ENCODE results near the gene ARHGAP26. TPM values are rescaled to one million over a fixed set of nuclear protein-coding genes. Genes with fewer than 3 reads are reported as not detected.
A peak's percentile ranks its signal among the peaks of the same experiment; 100 is the strongest.

The ARHGAP26 gene
- total RNA-seq, 1 donor from 2014 or later: 25.2 TPM

GRCh38 chr5:143234162-143234842, 464.1 kb downstream of the ARHGAP26 start:
- no peak for DNase-seq (ENCODE audit: low read depth in 2 of 2)

- no peak for DNase-seq (ENCODE audit: low read depth in 2 of 2)
These were observed 465.2 kb downstream of the ARHGAP26 start for GRCh38 chr5:143235423-143235822.

- no peak for DNase-seq (ENCODE audit: low read depth in 2 of 2)
These were observed 466.5 kb downstream of the ARHGAP26 start for GRCh38 chr5:143236682-143237081.

DNA sequence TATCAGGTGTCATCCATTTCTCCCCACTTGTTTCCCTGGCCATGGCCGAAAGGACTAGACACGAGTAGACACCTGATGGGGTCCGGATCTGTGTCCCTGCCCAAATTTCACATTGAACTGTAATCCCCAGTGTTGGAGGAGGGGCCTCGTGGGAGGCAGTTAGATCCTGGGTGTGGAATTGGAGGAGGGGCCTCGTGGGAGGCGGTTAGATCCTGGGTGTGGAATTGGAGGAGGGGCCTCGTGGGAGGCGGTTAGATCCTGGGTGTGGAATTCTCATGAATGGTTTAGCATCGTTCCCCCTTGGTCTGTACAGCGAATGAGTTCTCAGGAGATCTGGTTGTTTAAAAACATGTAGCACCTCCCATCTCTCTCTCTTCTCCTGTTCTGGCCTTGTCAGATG, 467.5 kb downstream of the ARHGAP26 start:
- DNase-seq (ENCODE audit: low read depth in 2 of 2): no peak

GRCh38 chr5:143238620-143239019, 468.4 kb downstream of the ARHGAP26 start:
- DNase-seq (ENCODE audit: low read depth in 2 of 2): no peak

DNA sequence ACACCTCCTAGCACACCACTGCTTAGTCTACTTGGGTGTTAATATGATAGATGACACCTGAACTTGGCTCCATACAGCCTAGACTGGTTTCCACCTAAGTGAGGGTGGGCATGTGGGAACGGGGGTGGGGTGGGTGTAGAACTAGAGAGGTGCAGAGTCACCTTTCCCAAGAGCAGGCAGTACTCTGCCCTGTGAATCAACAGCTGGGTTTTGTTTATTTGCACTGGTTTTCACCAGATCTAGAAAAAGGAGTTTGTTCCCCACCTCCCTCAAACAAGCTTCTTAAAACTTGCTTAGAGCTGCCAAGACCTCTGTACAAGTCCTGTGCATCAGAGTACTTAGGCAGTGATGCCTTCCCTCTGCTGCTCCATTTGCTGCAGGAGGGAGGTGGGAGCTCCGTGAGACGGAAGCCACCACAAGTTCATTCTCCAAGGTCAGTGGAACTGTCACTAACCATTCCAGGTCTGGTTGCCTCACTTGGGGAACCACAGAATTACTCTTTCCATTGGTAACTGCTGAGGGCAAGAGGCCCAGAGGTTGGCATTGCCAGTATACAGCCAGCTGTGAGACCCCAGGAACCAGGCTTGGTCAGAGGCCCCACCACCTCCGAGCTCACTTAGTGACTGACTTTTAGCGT, 469.8 kb downstream of the ARHGAP26 start:
- DNase-seq (ENCODE audit: low read depth in 2 of 2): no peak

- DNase-seq (ENCODE audit: low read depth in 2 of 2): peak in 1 of 2 donors; percentile 23
These were observed 471.7 kb downstream of the ARHGAP26 start for GRCh38 chr5:143241892-143242291.

GRCh38 chr5:143243103-143243502, 472.9 kb downstream of the ARHGAP26 start:
- no peak for DNase-seq (ENCODE audit: low read depth in 2 of 2)

GRCh38 chr5:143244000-143244736, 474.0 kb downstream of the ARHGAP26 start:
- peak in 1 of 2 donors; percentile 64 for DNase-seq (ENCODE audit: low read depth in 2 of 2)

- DNase-seq (ENCODE audit: low read depth in 2 of 2): no peak
These were observed 474.8 kb downstream of the ARHGAP26 start for GRCh38 chr5:143244990-143245389.

DNA sequence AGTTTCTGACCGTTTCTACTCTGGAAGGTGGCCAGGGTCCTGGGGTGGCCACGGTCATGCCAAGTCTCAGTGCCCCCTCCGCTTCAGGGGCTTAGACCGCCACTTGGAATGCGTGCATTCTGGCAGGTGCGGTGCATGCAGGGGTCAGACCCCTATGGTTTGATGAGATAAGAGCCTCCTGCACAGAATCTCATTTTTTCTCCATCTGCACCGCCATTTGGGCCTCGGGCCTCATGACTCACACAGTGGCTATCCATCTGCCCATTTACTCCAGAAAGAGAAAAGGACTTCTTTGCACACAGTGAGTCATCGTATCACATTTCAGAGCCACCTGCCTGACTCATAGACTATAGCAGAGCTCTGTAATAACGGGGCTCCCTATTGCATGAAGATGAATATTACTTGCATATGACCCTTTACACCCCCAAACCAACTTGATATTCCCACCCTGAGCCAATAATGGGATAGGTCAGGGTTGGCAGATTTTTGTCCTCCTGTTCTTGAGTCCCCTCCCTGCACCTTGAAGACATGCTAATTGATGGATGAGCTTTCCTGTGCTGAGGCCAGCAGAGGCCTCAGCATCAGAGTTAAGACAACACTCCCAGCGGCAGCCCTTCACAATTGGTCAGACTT, 475.9 kb downstream of the ARHGAP26 start:
- DNase-seq (ENCODE audit: low read depth in 2 of 2): peak in 1 of 2 donors; percentile 80

- DNase-seq (ENCODE audit: low read depth in 2 of 2): no peak
These were observed 477.1 kb downstream of the ARHGAP26 start for GRCh38 chr5:143247134-143247815.

- no peak for DNase-seq (ENCODE audit: low read depth in 2 of 2)
These were observed 478.2 kb downstream of the ARHGAP26 start for GRCh38 chr5:143248391-143248790.

- DNase-seq (ENCODE audit: low read depth in 2 of 2): peak in 1 of 2 donors; percentile 24
These were observed 478.8 kb downstream of the ARHGAP26 start for GRCh38 chr5:143248822-143249579.

DNA sequence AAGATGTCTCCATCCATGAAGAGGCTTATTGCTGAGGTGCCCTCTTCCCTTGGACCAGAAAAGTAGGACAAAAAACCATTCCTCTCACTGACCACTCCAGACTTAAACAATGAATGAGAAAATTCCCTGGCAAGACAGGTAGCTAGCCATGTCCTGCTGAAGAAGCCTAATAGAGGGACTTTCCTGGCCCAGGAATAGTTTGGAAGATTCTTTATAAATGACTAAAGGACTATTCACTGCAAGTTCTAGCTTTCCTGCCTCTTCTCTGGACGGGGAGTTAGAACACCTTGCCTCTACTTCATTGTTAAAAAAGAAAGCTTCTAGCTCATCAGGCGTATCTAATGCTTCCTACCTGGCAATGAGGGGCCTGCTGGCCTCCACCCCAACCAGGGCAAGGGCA, 479.7 kb downstream of the ARHGAP26 start:
- DNase-seq (ENCODE audit: low read depth in 2 of 2): no peak

GRCh38 chr5:143251190-143251589, 481.0 kb downstream of the ARHGAP26 start:
- no peak for DNase-seq (ENCODE audit: low read depth in 2 of 2)

GRCh38 chr5:143251946-143252345, 481.8 kb downstream of the ARHGAP26 start:
- DNase-seq (ENCODE audit: low read depth in 2 of 2): no peak

GRCh38 chr5:143254819-143255218, 484.6 kb downstream of the ARHGAP26 start:
- DNase-seq (ENCODE audit: low read depth in 2 of 2): no peak

GRCh38 chr5:143258559-143259253, 488.5 kb downstream of the ARHGAP26 start:
- no peak for DNase-seq (ENCODE audit: low read depth in 2 of 2)

DNA sequence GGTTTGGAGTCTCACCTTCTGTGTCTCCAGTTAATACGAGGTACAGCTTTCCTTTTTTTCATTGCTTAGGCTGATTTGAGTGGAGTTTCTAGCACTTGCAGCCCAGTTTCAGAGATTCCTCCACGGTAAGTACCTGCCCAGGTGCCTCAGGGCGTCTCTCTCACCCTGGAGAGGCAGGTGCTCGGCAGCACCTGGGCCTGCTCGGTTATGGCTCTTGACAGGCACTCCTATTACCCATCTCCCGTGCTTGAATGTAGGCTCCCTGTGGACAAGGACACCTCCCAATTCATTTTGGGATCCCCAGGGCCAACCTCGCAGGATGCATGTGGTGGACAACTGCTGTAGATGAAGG, 489.1 kb downstream of the ARHGAP26 start:
- DNase-seq (ENCODE audit: low read depth in 2 of 2): no peak

All from dermis microvascular lymphatic vessel endothelial cell (primary cell).